ENCODE results near the gene KRTAP10-8. TPM values are rescaled to one million over a fixed set of nuclear protein-coding genes. Genes with fewer than 3 reads are reported as not detected.

The KRTAP10-8 gene
- total RNA-seq, 2 donors from 2014 or later: not detected

GRCh38 chr21:44653656-44654575 is 42.0 kb downstream of the KRTAP10-8 start:
- no peak overlapping the region for H3K4me3 ChIP-seq
- no peaks in the 10 kb centered on the region for H3K36me3 ChIP-seq
- intact Hi-C loops (cut with DNase I): no loop called here
- no peaks in the 10 kb centered on the region for H3K4me1 ChIP-seq (replicated peaks)
- no peaks in the 10 kb centered on the region for H3K9me3 ChIP-seq
- TF ChIP-seq CTCF (IDR thresholded peaks at IDR 0.05) (no peak), POLR2AphosphoS5 (IDR thresholded peaks at IDR 0.05) (no peak), POLR2A (IDR thresholded peaks at IDR 0.05) (no peak)
- WGBS: 78% methylated on average over 17 of the region's 17 CpGs
- H3K27me3 ChIP-seq (replicated peaks; ENCODE audit: insufficient read depth): no peaks in the 10 kb centered on the region
- no peak overlapping the region for H3K27ac ChIP-seq
- DNase-seq (ENCODE audit: low spot score): no peak

GRCh38 chr21:44654576-44655175 is 42.8 kb downstream of the KRTAP10-8 start, which contains the start of gene KRTAP12-4:
TSS of gene KRTAP12-4 (minus strand) at chr21:44654659. CDS start at chr21:44654614, 45 bp downstream.
- Histone ChIP-seq H3K27me3 (replicated peaks; ENCODE audit: insufficient read depth) (no peaks in the 10 kb centered on the region), H3K36me3 (no peaks in the 10 kb centered on the region), H3K4me1 (replicated peaks) (no peaks in the 10 kb centered on the region), H3K4me3 (no peak within 1 kb of the TSS), H3K9me3 (no peaks in the 10 kb centered on the region), H3K27ac (no peak within 1 kb of the TSS)
- no peak for DNase-seq (ENCODE audit: low spot score)
- WGBS: 82% methylated on average over 8 of the region's 9 CpGs
- intact Hi-C loops (cut with DNase I): no loop called here
- TF ChIP-seq CTCF (IDR thresholded peaks at IDR 0.05) (no peak), POLR2AphosphoS5 (IDR thresholded peaks at IDR 0.05) (no peak), POLR2A (IDR thresholded peaks at IDR 0.05) (no peak)

- WGBS: 23% methylated on average over 1 of the region's 1 CpG
- H3K27me3 ChIP-seq (replicated peaks; ENCODE audit: insufficient read depth): no peaks in the 10 kb centered on the region
- no peak overlapping the region for H3K27ac ChIP-seq
- H3K4me3 ChIP-seq: no peak overlapping the region
- DNase-seq (ENCODE audit: low spot score): no peak
- no peaks in the 10 kb centered on the region for H3K9me3 ChIP-seq
- TF ChIP-seq CTCF (IDR thresholded peaks at IDR 0.05): no peak
- no peak for TF ChIP-seq POLR2AphosphoS5 (IDR thresholded peaks at IDR 0.05)
- no peak for TF ChIP-seq POLR2A (IDR thresholded peaks at IDR 0.05)
- no peaks in the 10 kb centered on the region for H3K4me1 ChIP-seq (replicated peaks)
- intact Hi-C loops (cut with DNase I): no loop called here
- no peaks in the 10 kb centered on the region for H3K36me3 ChIP-seq
These were observed 45.0 kb downstream of the KRTAP10-8 start for GRCh38 chr21:44656868-44657267.

- Histone ChIP-seq H3K27ac (no peak within 1 kb of the TSS), H3K27me3 (replicated peaks; ENCODE audit: insufficient read depth) (no peaks in the 10 kb centered on the region), H3K36me3 (no peaks in the 10 kb centered on the region), H3K4me3 (no peak within 1 kb of the TSS), H3K4me1 (replicated peaks) (no peaks in the 10 kb centered on the region), H3K9me3 (no peaks in the 10 kb centered on the region)
- intact Hi-C loops (cut with DNase I): no loop called here
- TF ChIP-seq POLR2A (IDR thresholded peaks at IDR 0.05) (no peak), POLR2AphosphoS5 (IDR thresholded peaks at IDR 0.05) (peak; percentile 15), CTCF (IDR thresholded peaks at IDR 0.05) (no peak)
- no peak for DNase-seq (ENCODE audit: low spot score)
- WGBS: 74% methylated on average over 26 of the region's 26 CpGs
These were observed 46.0 kb downstream of the KRTAP10-8 start, which contains the start of gene KRTAP12-3 for GRCh38 chr21:44657635-44658540. TSS of gene KRTAP12-3 (plus strand) at chr21:44657932. CDS start at chr21:44657980, 48 bp downstream.

Measured in prostate gland (tissue), 2 donors.